Activated naive CD8-positive, alpha-beta T cell treated with anti-CD3 and anti-CD28 coated beads for 36 hours (primary cell): Measurements from ENCODE around the gene MAML3. TPM values are rescaled to one million over a fixed set of nuclear protein-coding genes. Genes with fewer than 3 reads are reported as not detected.

Source experiments
- DNase-seq: peaks from one replicate; pipeline ENCODE4 v3.0.0; 2021
- H3K27ac Mint-ChIP-seq: one replicate; pipeline ENCODE4 v1.8.0; 2022; ENCODE audit warnings: mild to moderate bottlenecking, moderate library complexity, mixed read lengths
- H3K27me3 Mint-ChIP-seq: one replicate; pipeline ENCODE4 v1.8.0; 2022; ENCODE audit warnings: mild to moderate bottlenecking, mixed read lengths
- H3K36me3 Mint-ChIP-seq: one replicate; pipeline ENCODE4 v1.8.0; 2021; ENCODE audit warnings: mild to moderate bottlenecking, mixed read lengths
- H3K4me1 Mint-ChIP-seq: one replicate; pipeline ENCODE4 v1.8.0; 2021; ENCODE audit warnings: mixed read lengths
- H3K4me3 Mint-ChIP-seq: one replicate; pipeline ENCODE4 v1.8.0; 2022; ENCODE audit warnings: mild to moderate bottlenecking, moderate library complexity, mixed read lengths
- H3K9me3 Mint-ChIP-seq: one replicate; pipeline ENCODE4 v1.8.0; 2022; ENCODE audit warnings: mixed read lengths
- total RNA-seq, 2 experiments: library from RNA; stranded (reverse); gene quantifications; one replicate each; pipeline ENCODE4 v1.2.3, GENCODE V29; 2021

The MAML3 gene
- total RNA-seq, 2 experiments from 2014 or later: 2.1 to 2.3 TPM

GRCh38 chr4:139986689-139987501, 167.1 kb downstream of the MAML3 start:
- Mint-ChIP-seq H3K27ac (no peak overlapping the region), H3K27me3 (no peaks in the 10 kb centered on the region), H3K4me3 (no peak overlapping the region), H3K36me3 (no peaks in the 10 kb centered on the region), H3K9me3 (peaks cover 2% of the 10 kb centered on the region), H3K4me1 (peaks cover 9% of the 10 kb centered on the region)
- no peak for DNase-seq

GRCh38 chr4:139986106-139986505, 167.9 kb downstream of the MAML3 start:
- no peaks in the 10 kb centered on the region for H3K36me3 Mint-ChIP-seq
- no peaks in the 10 kb centered on the region for H3K27me3 Mint-ChIP-seq
- peaks cover 2% of the 10 kb centered on the region for H3K9me3 Mint-ChIP-seq
- no peak for DNase-seq
- H3K4me3 Mint-ChIP-seq: no peak overlapping the region
- no peak overlapping the region for H3K27ac Mint-ChIP-seq
- H3K4me1 Mint-ChIP-seq: peaks cover 9% of the 10 kb centered on the region

GRCh38 chr4:139985401-139985800, 168.6 kb downstream of the MAML3 start:
- no peak for DNase-seq
- no peaks in the 10 kb centered on the region for H3K36me3 Mint-ChIP-seq
- peaks cover 9% of the 10 kb centered on the region for H3K4me1 Mint-ChIP-seq
- H3K27ac Mint-ChIP-seq: no peak overlapping the region
- H3K27me3 Mint-ChIP-seq: no peaks in the 10 kb centered on the region
- H3K4me3 Mint-ChIP-seq: no peak overlapping the region
- no peaks in the 10 kb centered on the region for H3K9me3 Mint-ChIP-seq

- no peak overlapping the region for H3K27ac Mint-ChIP-seq
- H3K9me3 Mint-ChIP-seq: no peaks in the 10 kb centered on the region
- H3K36me3 Mint-ChIP-seq: peaks cover 3% of the 10 kb centered on the region
- no peak overlapping the region for H3K4me3 Mint-ChIP-seq
- H3K4me1 Mint-ChIP-seq: peaks cover 10% of the 10 kb centered on the region
- no peak for DNase-seq
- H3K27me3 Mint-ChIP-seq: no peaks in the 10 kb centered on the region
These were observed 169.5 kb downstream of the MAML3 start for GRCh38 chr4:139984471-139984870.

- Mint-ChIP-seq H3K4me1 (peaks cover 26% of the 10 kb centered on the region), H3K27ac (peak overlapping the region; percentile 64), H3K9me3 (no peaks in the 10 kb centered on the region), H3K4me3 (no peak overlapping the region), H3K36me3 (peaks cover 6% of the 10 kb centered on the region), H3K27me3 (no peaks in the 10 kb centered on the region)
- DNase-seq: peak; percentile 40
These were observed 175.3 kb downstream of the MAML3 start for GRCh38 chr4:139978692-139979091.

GRCh38 chr4:139977838-139978609, 176.0 kb downstream of the MAML3 start:
- peaks cover 6% of the 10 kb centered on the region for H3K36me3 Mint-ChIP-seq
- H3K27ac Mint-ChIP-seq: no peak overlapping the region
- no peak for DNase-seq
- H3K4me3 Mint-ChIP-seq: no peak overlapping the region
- H3K9me3 Mint-ChIP-seq: no peaks in the 10 kb centered on the region
- H3K27me3 Mint-ChIP-seq: no peaks in the 10 kb centered on the region
- peaks cover 26% of the 10 kb centered on the region for H3K4me1 Mint-ChIP-seq

- H3K27ac Mint-ChIP-seq: no peak overlapping the region
- peaks cover 26% of the 10 kb centered on the region for H3K4me1 Mint-ChIP-seq
These were observed 178.1 kb downstream of the MAML3 start for GRCh38 chr4:139975830-139976272.

GRCh38 chr4:139973616-139974015, 180.4 kb downstream of the MAML3 start:
- H3K36me3 Mint-ChIP-seq: peaks cover 1% of the 10 kb centered on the region
- no peak for DNase-seq
- no peak overlapping the region for H3K27ac Mint-ChIP-seq
- peaks cover 16% of the 10 kb centered on the region for H3K4me1 Mint-ChIP-seq
- H3K27me3 Mint-ChIP-seq: no peaks in the 10 kb centered on the region
- H3K9me3 Mint-ChIP-seq: no peaks in the 10 kb centered on the region
- H3K4me3 Mint-ChIP-seq: no peak overlapping the region

More at GRCh38 chr4:139975830-139976272, 178.1 kb downstream of the MAML3 start:
- DNase-seq: no peak
- H3K27me3 Mint-ChIP-seq: no peaks in the 10 kb centered on the region
- no peaks in the 10 kb centered on the region for H3K9me3 Mint-ChIP-seq
- peaks cover 6% of the 10 kb centered on the region for H3K36me3 Mint-ChIP-seq
- no peak overlapping the region for H3K4me3 Mint-ChIP-seq

GRCh38 chr4:139973015-139973414, 181.0 kb downstream of the MAML3 start:
- no peak overlapping the region for H3K27ac Mint-ChIP-seq
- H3K9me3 Mint-ChIP-seq: no peaks in the 10 kb centered on the region
- no peaks in the 10 kb centered on the region for H3K36me3 Mint-ChIP-seq
- DNase-seq: no peak
- peaks cover 11% of the 10 kb centered on the region for H3K4me1 Mint-ChIP-seq
- no peaks in the 10 kb centered on the region for H3K27me3 Mint-ChIP-seq
- H3K4me3 Mint-ChIP-seq: no peak overlapping the region

GRCh38 chr4:139972305-139972704, 181.7 kb downstream of the MAML3 start:
- no peaks in the 10 kb centered on the region for H3K36me3 Mint-ChIP-seq
- no peak overlapping the region for H3K27ac Mint-ChIP-seq
- H3K27me3 Mint-ChIP-seq: no peaks in the 10 kb centered on the region
- H3K4me1 Mint-ChIP-seq: peaks cover 9% of the 10 kb centered on the region
- no peaks in the 10 kb centered on the region for H3K9me3 Mint-ChIP-seq
- no peak overlapping the region for H3K4me3 Mint-ChIP-seq
- DNase-seq: no peak

- Mint-ChIP-seq H3K4me1 (peaks cover 6% of the 10 kb centered on the region), H3K9me3 (no peaks in the 10 kb centered on the region), H3K27me3 (no peaks in the 10 kb centered on the region), H3K36me3 (no peaks in the 10 kb centered on the region), H3K27ac (no peak overlapping the region), H3K4me3 (no peak overlapping the region)
- DNase-seq: no peak
These were observed 182.9 kb downstream of the MAML3 start for GRCh38 chr4:139971111-139971510.

- DNase-seq: no peak
- Mint-ChIP-seq H3K4me3 (no peak overlapping the region), H3K9me3 (no peaks in the 10 kb centered on the region), H3K27me3 (no peaks in the 10 kb centered on the region), H3K36me3 (no peaks in the 10 kb centered on the region), H3K27ac (no peak overlapping the region), H3K4me1 (no peaks in the 10 kb centered on the region)
These were observed 184.2 kb downstream of the MAML3 start for GRCh38 chr4:139969635-139970266.

GRCh38 chr4:139968831-139969230, 185.2 kb downstream of the MAML3 start:
- H3K4me3 Mint-ChIP-seq: no peak overlapping the region
- H3K27me3 Mint-ChIP-seq: no peaks in the 10 kb centered on the region
- no peak for DNase-seq
- no peaks in the 10 kb centered on the region for H3K9me3 Mint-ChIP-seq
- no peaks in the 10 kb centered on the region for H3K36me3 Mint-ChIP-seq
- no peak overlapping the region for H3K27ac Mint-ChIP-seq
- H3K4me1 Mint-ChIP-seq: no peaks in the 10 kb centered on the region

- DNase-seq: no peak
- Mint-ChIP-seq H3K4me3 (no peak overlapping the region), H3K27ac (no peak overlapping the region), H3K36me3 (no peaks in the 10 kb centered on the region), H3K9me3 (no peaks in the 10 kb centered on the region), H3K27me3 (no peaks in the 10 kb centered on the region), H3K4me1 (no peaks in the 10 kb centered on the region)
These were observed 187.6 kb downstream of the MAML3 start for GRCh38 chr4:139966383-139966782.

- H3K27me3 Mint-ChIP-seq: peaks cover 3% of the 10 kb centered on the region
These were observed 188.2 kb downstream of the MAML3 start for GRCh38 chr4:139965789-139966188.

More at GRCh38 chr4:139965789-139966188, 188.2 kb downstream of the MAML3 start:
- Mint-ChIP-seq H3K9me3 (no peaks in the 10 kb centered on the region), H3K27ac (no peak overlapping the region), H3K4me3 (no peak overlapping the region), H3K36me3 (no peaks in the 10 kb centered on the region), H3K4me1 (no peaks in the 10 kb centered on the region)
- DNase-seq: no peak
